ENCODE results near the gene P2RY13.

P2RY13 gene

DNA sequence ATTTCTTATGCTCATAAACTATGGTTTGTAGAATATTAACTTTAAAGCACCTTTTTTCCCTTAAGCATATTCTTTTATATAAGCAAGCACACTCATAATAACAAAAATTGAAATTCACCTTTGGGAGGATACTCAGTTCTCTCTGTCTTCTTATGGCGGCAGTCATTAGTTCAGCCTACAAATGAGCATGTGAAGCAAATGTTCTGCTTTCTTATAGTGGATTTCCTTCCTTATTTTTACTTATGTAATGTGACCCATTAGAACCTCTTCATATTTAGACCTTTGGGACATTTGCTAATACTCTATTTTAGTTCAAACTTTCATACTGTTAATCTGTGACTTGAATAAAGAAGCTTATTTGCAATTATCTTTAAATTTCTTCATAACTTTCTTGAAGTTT lies at the start of gene P2RY13:
Gene P2RY13 (minus strand): TSS at position 187 of the 400 bp plus-strand sequence. CDS start 21 bp downstream, at position 166.
- no peak for DNase-seq

- no peak for DNase-seq
Observed at GRCh38 chr3:151377768-151378385, 48.5 kb upstream of the P2RY13 start.

DNA sequence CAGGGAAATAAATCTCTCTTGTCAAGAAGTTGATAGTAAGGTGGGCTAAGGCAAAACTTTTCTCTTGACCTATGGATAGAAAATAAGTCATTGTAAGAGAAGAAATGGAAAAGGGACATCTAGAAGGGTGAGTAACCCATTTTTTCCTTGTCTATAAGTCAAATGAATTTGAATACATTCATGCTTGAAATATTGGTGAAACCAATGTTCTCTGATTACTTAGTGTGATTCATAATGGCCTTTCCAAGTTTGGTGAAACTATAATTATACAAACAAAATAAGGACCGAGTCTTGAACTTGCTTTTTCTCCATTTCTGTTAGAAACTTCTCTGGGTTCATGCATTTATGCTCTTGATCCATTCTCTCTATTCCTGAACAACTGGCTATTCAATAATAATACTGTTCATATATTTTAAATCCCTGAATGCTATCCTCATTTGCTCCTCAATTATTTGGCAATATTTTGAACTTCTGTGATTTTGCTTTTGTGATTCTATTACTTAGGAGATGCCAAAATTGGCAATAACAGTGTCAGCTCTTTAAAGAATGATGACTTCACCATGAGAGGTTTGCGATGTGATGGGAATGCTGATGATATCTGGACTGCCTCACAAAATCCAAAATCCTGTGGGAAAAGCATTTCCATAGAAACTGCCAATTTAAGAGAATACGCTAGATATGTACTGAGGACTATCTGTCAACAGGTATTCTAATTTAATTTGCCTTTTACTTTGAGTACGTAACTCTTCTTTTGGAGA lies 42.9 kb upstream of the P2RY13 start:
- DNase-seq = no peak

GRCh38 chr3:151371526-151371925 lies 42.2 kb upstream of the P2RY13 start:
- DNase-seq = no peak

DNA sequence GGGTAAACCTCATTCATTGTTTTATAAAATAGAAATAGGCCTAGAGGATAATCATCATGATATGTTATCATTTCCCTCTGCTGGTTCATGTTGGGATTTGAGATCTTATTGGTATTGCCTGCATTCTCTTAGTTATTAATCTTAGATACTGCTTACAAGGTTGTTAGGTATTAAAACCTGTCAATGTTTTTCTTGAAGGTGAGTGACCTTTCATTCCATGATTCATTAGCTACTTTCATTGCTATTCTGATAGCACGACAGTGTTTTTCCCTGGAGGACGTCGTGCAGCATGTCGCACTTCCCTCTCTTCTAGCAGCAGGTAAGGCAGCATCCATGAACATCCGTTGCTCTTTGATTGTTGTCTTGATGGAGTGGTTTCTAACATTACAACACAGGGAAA lies 38.1 kb upstream of the P2RY13 start:
- no peak for DNase-seq

- no peak for DNase-seq
Observed at GRCh38 chr3:151366993-151367392, 37.6 kb upstream of the P2RY13 start.

GRCh38 chr3:151362751-151363174 lies 33.4 kb upstream of the P2RY13 start:
- DNase-seq = no peak

GRCh38 chr3:151357463-151357850 lies 28.1 kb upstream of the P2RY13 start:
- no peak for DNase-seq

DNA sequence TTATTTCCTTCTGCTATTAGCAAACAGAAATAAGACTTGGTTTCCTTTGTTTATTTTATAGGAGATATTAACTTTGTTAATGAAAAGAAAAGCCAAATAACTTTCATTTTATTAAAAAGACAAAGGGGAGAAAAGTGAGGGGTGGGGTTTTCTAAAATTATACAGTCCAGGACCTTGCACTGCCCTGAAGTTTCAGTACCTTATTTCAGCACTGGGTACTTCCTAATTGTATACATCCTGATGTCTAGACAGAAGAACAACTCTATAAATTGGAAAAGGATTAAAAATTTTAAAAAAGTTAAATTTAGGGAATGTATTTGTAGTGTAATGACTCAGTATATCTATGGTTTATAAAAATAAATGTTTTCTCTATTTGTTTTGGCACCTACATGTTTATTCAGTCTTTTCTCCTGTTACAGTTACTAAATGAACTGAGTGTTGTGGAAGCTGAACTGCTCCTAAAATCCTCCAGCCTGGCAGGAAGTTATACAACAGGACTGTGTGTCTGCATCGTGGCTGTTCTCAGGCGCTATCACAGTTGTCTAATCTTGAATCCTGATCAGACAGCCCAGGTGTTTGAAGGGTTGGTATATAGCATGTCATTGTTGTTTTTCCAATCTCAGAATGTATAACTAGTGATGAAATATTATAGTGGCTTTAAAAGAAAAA lies 27.6 kb upstream of the P2RY13 start:
- DNase-seq = peak; percentile 4

- no peak for DNase-seq
Observed at GRCh38 chr3:151351648-151352047, 22.3 kb upstream of the P2RY13 start.

- DNase-seq = no peak
Observed at GRCh38 chr3:151351219-151351618, 21.9 kb upstream of the P2RY13 start.

DNA sequence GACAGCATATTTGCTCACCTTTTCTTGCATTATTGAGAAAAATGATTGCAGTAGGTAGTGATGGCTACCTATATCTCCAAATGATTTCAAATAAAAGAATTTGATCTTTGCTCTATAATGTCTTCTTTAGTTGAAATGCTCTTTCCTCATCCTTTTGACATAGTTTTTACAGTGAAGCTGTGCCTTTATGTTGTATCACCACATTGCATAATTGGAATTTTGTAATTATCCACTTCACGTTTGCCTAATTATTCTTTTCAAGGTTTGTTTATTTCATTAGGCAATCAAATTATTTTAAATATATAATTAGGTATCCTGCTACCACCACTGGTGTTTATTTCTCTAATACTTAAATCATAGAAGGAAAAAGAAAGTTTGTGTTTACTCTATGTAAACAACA lies 21.3 kb upstream of the P2RY13 start:
- DNase-seq = no peak

- DNase-seq = no peak
Observed at GRCh38 chr3:151347432-151347831, 18.1 kb upstream of the P2RY13 start.

- no peak for DNase-seq
Observed at GRCh38 chr3:151346292-151346691, 16.9 kb upstream of the P2RY13 start.

GRCh38 chr3:151345859-151346258 lies 16.5 kb upstream of the P2RY13 start:
- DNase-seq = no peak

- DNase-seq = no peak
Observed at GRCh38 chr3:151331696-151332095, 2.3 kb upstream of the P2RY13 start.

GRCh38 chr3:151330899-151331298 lies 1.6 kb upstream of the P2RY13 start:
- no peak for DNase-seq

- DNase-seq = no peak
Observed at GRCh38 chr3:151330379-151330778, 1.0 kb upstream of the P2RY13 start.

DNA sequence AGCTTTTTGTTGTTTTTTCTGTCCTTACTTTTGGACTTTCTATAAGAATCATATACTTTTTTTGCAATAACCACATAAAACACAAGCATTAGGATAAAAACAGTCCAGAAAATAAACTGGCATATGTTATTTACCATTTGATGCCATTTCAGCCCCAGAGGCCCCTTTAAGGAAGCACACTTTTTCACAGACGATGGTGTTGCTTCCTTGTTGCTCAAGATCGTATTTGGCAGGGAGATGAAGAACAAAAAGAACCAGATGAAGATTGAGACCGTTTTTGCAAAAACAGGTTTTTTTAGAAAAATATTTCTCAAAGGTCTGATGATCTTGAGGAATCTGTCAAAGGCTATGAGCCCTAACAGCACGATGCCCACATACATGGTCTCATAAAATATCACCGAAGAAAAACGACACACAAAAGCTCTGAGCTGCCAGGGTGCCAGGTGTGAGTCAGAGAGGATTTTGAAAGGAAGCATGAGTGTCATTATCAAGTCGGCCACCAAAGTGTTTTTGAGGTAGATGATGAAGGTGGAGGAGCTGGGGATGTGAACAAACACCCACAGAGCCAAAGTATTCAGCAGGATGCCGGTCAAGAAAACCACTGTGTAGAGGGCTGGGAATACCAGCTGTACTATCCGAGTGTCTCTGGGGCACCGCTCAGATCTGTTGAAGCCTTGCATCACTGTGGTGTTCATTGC lies 902 bp downstream of the P2RY13 start:
- no peak for DNase-seq

DNA sequence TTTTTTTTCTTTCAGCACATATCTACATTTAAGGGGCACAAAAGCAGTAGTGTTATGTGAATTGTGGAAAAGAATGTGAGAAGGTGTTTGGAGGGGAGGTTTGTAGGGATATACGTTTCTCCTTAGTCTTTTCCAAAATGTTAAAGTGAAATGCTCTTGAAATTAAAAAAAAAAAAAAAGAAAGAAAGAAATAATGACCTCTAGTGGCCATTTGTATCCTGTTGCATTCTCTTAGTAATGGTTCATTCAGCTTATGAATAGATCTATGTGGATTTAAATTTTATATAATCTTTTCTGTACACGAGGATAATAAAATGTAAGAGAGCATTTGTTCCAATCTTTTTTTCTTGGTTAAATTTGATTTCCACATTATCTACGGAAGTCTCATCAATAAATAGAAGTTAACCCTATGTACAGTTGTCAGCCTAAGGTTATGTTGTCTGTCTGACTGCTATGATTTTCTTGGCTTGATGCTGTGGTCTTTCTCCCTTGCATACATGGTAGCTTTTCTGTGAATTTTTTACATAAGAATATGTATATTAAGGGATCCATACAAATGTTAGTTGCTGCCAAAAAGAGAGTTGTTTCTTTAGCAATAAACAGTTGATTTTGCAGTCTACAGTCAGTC lies 1.7 kb downstream of the P2RY13 start:
- DNase-seq = peak; percentile 12

DNA sequence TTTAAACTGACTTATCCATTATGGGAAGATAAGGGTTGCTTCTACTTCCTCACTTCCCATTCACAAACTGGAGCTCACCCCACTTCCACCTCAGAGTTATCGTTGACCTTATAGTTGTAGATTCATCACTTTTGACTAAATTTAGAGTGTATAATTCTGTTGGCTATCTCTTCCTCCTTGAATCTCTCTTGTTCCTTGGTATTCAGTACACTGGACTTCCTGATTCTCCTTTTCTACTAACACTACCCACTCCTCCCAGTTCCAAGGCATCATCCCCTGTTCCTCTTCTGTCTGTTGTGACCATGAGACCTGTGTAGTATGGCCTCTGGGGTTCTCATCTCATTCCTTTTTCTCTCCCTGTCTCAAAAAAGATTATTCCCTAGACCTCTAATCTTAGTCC lies 6.8 kb downstream of the P2RY13 start:
- no peak for DNase-seq

GRCh38 chr3:151321526-151321925 lies 7.8 kb downstream of the P2RY13 start:
- no peak for DNase-seq

GRCh38 chr3:151320131-151320530 lies 9.2 kb downstream of the P2RY13 start:
- DNase-seq = no peak
